GM19467 (cell line): ENCODE results near the gene CAPZB.
"Not testable (repeated sequence)": the region's sequence is repeated elsewhere in the genome, so short reads cannot be mapped to it uniquely, and the experiment has no call there.

Experiments used
- ATAC-seq: cut with Tn5 transposase; IDR thresholded peaks from one replicate; pipeline ENCODE4 v1.9.1; 2021; ENCODE audit warnings: mild to moderate bottlenecking, moderate library complexity; ENCODE audit not compliant: unreplicated experiment

The CAPZB gene

GRCh38 chr1:19499887-19500286 lies 14.5 kb upstream of the CAPZB start:
- not testable (repeated sequence) for ATAC-seq

GRCh38 chr1:19497443-19497842 lies 12.1 kb upstream of the CAPZB start:
- not testable (repeated sequence) for ATAC-seq

GRCh38 chr1:19496527-19496874 lies 11.2 kb upstream of the CAPZB start:
- no peak for ATAC-seq

GRCh38 chr1:19495799-19496526 lies 10.6 kb upstream of the CAPZB start:
- no peak for ATAC-seq

GRCh38 chr1:19495000-19495656 lies 9.8 kb upstream of the CAPZB start:
- ATAC-seq = no peak

- no peak for ATAC-seq
Observed at GRCh38 chr1:19493547-19493946, 8.2 kb upstream of the CAPZB start.

- ATAC-seq = no peak
Observed at GRCh38 chr1:19489996-19490395, 4.7 kb upstream of the CAPZB start.

- ATAC-seq = no peak
Observed at GRCh38 chr1:19488136-19488535, 2.8 kb upstream of the CAPZB start.

- peak; percentile 6 for ATAC-seq
Observed at GRCh38 chr1:19484798-19485361, 459 bp downstream of the CAPZB start.

- no peak for ATAC-seq
Observed at GRCh38 chr1:19484338-19484797, 971 bp downstream of the CAPZB start.

- ATAC-seq = no peak
Observed at GRCh38 chr1:19483691-19484090, 1.6 kb downstream of the CAPZB start.

- no peak for ATAC-seq
Observed at GRCh38 chr1:19483261-19483660, 2.1 kb downstream of the CAPZB start.

GRCh38 chr1:19481826-19482398 lies 3.4 kb downstream of the CAPZB start:
- ATAC-seq = no peak

GRCh38 chr1:19480282-19480681 lies 5.1 kb downstream of the CAPZB start:
- no peak for ATAC-seq

- ATAC-seq = no peak
Observed at GRCh38 chr1:19479351-19480120, 5.8 kb downstream of the CAPZB start.

GRCh38 chr1:19478322-19478721 lies 7.0 kb downstream of the CAPZB start:
- ATAC-seq = no peak

- peak; percentile 51 for ATAC-seq
Observed at GRCh38 chr1:19477284-19478249, 7.8 kb downstream of the CAPZB start.

GRCh38 chr1:19476450-19477190 lies 8.7 kb downstream of the CAPZB start:
- ATAC-seq = no peak

- ATAC-seq = no peak
Observed at GRCh38 chr1:19475296-19475695, 10.0 kb downstream of the CAPZB start.
